ENCODE measurements around the gene RNF213. TPM values are rescaled to one million over a fixed set of nuclear protein-coding genes. Genes with fewer than 3 reads are reported as not detected.

Gene RNF213
- total RNA-seq, 4 donors from 2014 or later = 83.6 to 205 (median 103) TPM

- no peak for TF ChIP-seq CTCF (IDR thresholded peaks at IDR 0.05)
- DNase-seq (ENCODE audit: low spot score) = no peak
- ATAC-seq (ENCODE audit: low FRiP score) = no peak
Observed at GRCh38 chr17:80418589-80418988, 157.9 kb downstream of the RNF213 start.

GRCh38 chr17:80419255-80419654 lies 158.6 kb downstream of the RNF213 start:
- DNase-seq (ENCODE audit: low spot score) (no peak), ATAC-seq (ENCODE audit: low FRiP score) (no peak)
- TF ChIP-seq CTCF (IDR thresholded peaks at IDR 0.05) = no peak

- no peak for TF ChIP-seq CTCF (IDR thresholded peaks at IDR 0.05)
- no peak for ATAC-seq (ENCODE audit: low FRiP score)
- DNase-seq (ENCODE audit: low spot score) = no peak
Observed at GRCh38 chr17:80421381-80422090, 160.9 kb downstream of the RNF213 start.

- DNase-seq (ENCODE audit: low spot score) (no peak), ATAC-seq (ENCODE audit: low FRiP score) (no peak)
- no peak for TF ChIP-seq CTCF (IDR thresholded peaks at IDR 0.05)
Observed at GRCh38 chr17:80422276-80422675, 161.6 kb downstream of the RNF213 start.

- DNase-seq (ENCODE audit: low spot score) (no peak), ATAC-seq (ENCODE audit: low FRiP score) (no peak)
- TF ChIP-seq CTCF (IDR thresholded peaks at IDR 0.05) = no peak
Observed at GRCh38 chr17:80422981-80423380, 162.3 kb downstream of the RNF213 start.

- TF ChIP-seq CTCF (IDR thresholded peaks at IDR 0.05) = no peak
- DNase-seq (ENCODE audit: low spot score) (no peak), ATAC-seq (ENCODE audit: low FRiP score) (no peak)
Observed at GRCh38 chr17:80423536-80424225, 163.0 kb downstream of the RNF213 start.

GRCh38 chr17:80424261-80424660 lies 163.6 kb downstream of the RNF213 start:
- DNase-seq (ENCODE audit: low spot score) (no peak), ATAC-seq (ENCODE audit: low FRiP score) (no peak)
- TF ChIP-seq CTCF (IDR thresholded peaks at IDR 0.05) = no peak

Measured in omental fat pad (tissue), 4 donors.